ENCODE results near the gene RAB1A. TPM values are rescaled to one million over a fixed set of nuclear protein-coding genes. Genes with fewer than 3 reads are reported as not detected.

RAB1A gene
- total and polyA plus RNA-seq, 2 of the 13 experiments (the other 11 are each of a cell fraction or from before 2014, with no cell fraction given), result 206 to 226 TPM

GRCh38 chr2:65097844-65098243 lies 32.1 kb downstream of the RAB1A start:
- BruUV-seq (replicated peaks), result no TSS peak
- no peak overlapping the region for H3K4me2 ChIP-seq (ENCODE audit: low read depth, low read length)
- H4K20me1 ChIP-seq (ENCODE audit: insufficient read depth, low read length), result peaks cover 28% of the 10 kb centered on the region
- no peaks in the 10 kb centered on the region for H3K27me3 ChIP-seq (ENCODE audit: control insufficient read depth in 1 of 2, insufficient read depth in 2 of 2, low read length in 2 of 2)
- TF ChIP-seq MAFK (conservative IDR thresholded peaks at IDR 0.05 in 1 of 2, IDR thresholded peaks at IDR 0.05 in 1 of 2; ENCODE audit: low read length in 2 of 2) (peak; percentile 62 to 71), SSRP1 (CRISPR knock-in tag; IDR thresholded peaks at IDR 0.05) (no peak), ZNF451 (CRISPR knock-in tag; IDR thresholded peaks at IDR 0.05) (no peak), LCORL (IDR thresholded peaks at IDR 0.05) (no peak), LCORL (CRISPR knock-in tag; IDR thresholded peaks at IDR 0.05) (no peak), ZNF142 (CRISPR knock-in tag; IDR thresholded peaks at IDR 0.05) (no peak), MAFF (IDR thresholded peaks at IDR 0.05; ENCODE audit: low read depth, low read length) (peak; percentile 57)
- H3K27ac ChIP-seq (ENCODE audit: extremely low read length, insufficient read depth, low read length), result no peak overlapping the region
- in situ Hi-C loops (cut with HindIII; ENCODE audit: extremely low pct_ligation_motif_present, low pct_unique_long_range_greater_than_20kb), result no loop called here
- no peak overlapping the region for H3K9ac ChIP-seq (ENCODE audit: insufficient read depth, low read depth, low read length)
- H3K4me3 ChIP-seq (replicated peaks in 1 of 3; ENCODE audit: insufficient read depth in 1 of 3, low read depth in 2 of 3, low read length in 3 of 3), result no peak overlapping the region
- ChIA-PET POLR2A (no interaction called here), CTCF (ENCODE audit: low intra/inter-chr PET ratio, low total read pairs) (no interaction called here)
- no peak for DNase-seq (ENCODE audit: low spot score)
- H2AFZ ChIP-seq (ENCODE audit: low read length), result no peak overlapping the region
- no peaks in the 10 kb centered on the region for H3K9me3 ChIP-seq (ENCODE audit: low read length)
- intact Hi-C loops (cut with micrococcal nuclease; ENCODE audit: unreplicated experiment), result loop anchor here (5.0 kb wide), 1 partner anchor 34 kb away; the partner anchor contains the start of gene RAB1A
- H3K79me2 ChIP-seq (ENCODE audit: insufficient read depth, low read length), result peaks cover 73% of the 10 kb centered on the region
- no peak for FAIRE-seq
- peaks cover 30 to 84% of the 10 kb centered on the region in 2 experiments for H3K36me3 ChIP-seq (replicated peaks in 1 of 2; ENCODE audit: control insufficient read depth in 1 of 2, insufficient read depth in 2 of 2, low read length in 2 of 2)
- ATAC-seq, result no peak
- H3K4me1 ChIP-seq (ENCODE audit: insufficient read depth, low read length), result peaks cover 19% of the 10 kb centered on the region
- 86% methylated on average over 1 of the region's 1 CpG for WGBS (ENCODE audit: low lambda C conversion rate)
